Neutrophil (primary cell): ENCODE measurements around the gene PTN.

ENCODE experiments used
- H3K27ac ChIP-seq: fragments of 200-600 bp; sonication (generic); 2 replicates; pipeline ENCODE4 v1.5.1; 2016; ENCODE audit warnings: mild to moderate bottlenecking, moderate library complexity
- H3K27me3 ChIP-seq: fragments of 200-600 bp; sonication (generic); 2 replicates; pipeline ENCODE4 v1.6.0; 2016; ENCODE audit warnings: mild to moderate bottlenecking
- H3K36me3 ChIP-seq: fragments of 200-600 bp; sonication (generic); 2 replicates; pipeline ENCODE4 v1.5.1; 2017
- H3K4me1 ChIP-seq, 2 experiments: fragments of 200-600 bp in 1 of 2; sonication (generic) in 1 of 2; 1 replicate in 1 of 2; 2 replicates in 1 of 2; pipeline versions ENCODE4 v1.5.1 to v1.6.1; 2013 to 2016; ENCODE audit warnings: low read depth in 1 of 2, low read length in 1 of 2, mild to moderate bottlenecking in 1 of 2, moderate library complexity in 1 of 2; ENCODE audit not compliant: control insufficient read depth in 1 of 2, insufficient read depth in 1 of 2
- H3K4me3 ChIP-seq, 2 experiments: fragments of 200-600 bp in 1 of 2; sonication (generic) in 1 of 2; 1 replicate in 1 of 2; 2 replicates in 1 of 2; pipeline ENCODE4 v1.5.1; 2013 to 2016; ENCODE audit warnings: low read depth in 1 of 2, low read length in 1 of 2, mild to moderate bottlenecking in 1 of 2, moderate library complexity in 1 of 2
- H3K9me3 ChIP-seq: fragments of 200-600 bp; sonication (generic); 2 replicates; pipeline ENCODE4 v1.5.1; 2016
- CTCF ChIP-seq: fragments of 200-600 bp; sonication (generic); IDR thresholded peaks from 2 replicates; pipeline ENCODE4 v1.5.1; 2016; ENCODE audit warnings: antibody characterized with exemption

The PTN gene

DNA sequence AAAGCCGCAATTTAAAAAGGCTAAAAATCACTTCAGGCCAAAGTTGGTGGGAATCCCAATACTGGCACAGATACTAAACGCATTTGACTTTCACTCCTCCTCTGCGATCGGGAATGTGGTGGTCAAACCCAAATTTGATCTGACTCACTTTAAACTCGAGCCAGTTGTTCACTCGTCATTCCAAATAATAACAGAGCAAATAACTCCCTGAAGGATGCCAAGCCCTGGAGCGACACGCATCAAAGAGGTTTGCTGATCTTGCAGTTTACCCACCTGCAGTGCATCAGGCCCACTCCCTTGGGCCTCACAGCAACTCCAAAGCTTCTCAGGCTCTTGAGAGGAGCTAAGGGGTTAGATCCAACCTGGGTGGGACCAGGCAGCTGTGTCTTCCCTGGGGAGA, 12.2 kb downstream of the PTN start:
- no peaks in the 10 kb centered on the region for H3K4me1 ChIP-seq
- H3K27ac ChIP-seq = no peak overlapping the region
- no peaks in the 10 kb centered on the region for H3K36me3 ChIP-seq
- H3K27me3 ChIP-seq = no peaks in the 10 kb centered on the region
- no peak for TF ChIP-seq CTCF
- no peak overlapping the region for H3K4me3 ChIP-seq
- no peaks in the 10 kb centered on the region for H3K9me3 ChIP-seq

GRCh38 chr7:137329411-137329810, 14.1 kb downstream of the PTN start:
- H3K27me3 ChIP-seq = no peaks in the 10 kb centered on the region
- H3K36me3 ChIP-seq = no peaks in the 10 kb centered on the region
- no peak overlapping the region for H3K27ac ChIP-seq
- no peak for TF ChIP-seq CTCF
- no peaks in the 10 kb centered on the region for H3K9me3 ChIP-seq
- no peaks in the 10 kb centered on the region for H3K4me1 ChIP-seq
- H3K4me3 ChIP-seq = no peak overlapping the region

DNA sequence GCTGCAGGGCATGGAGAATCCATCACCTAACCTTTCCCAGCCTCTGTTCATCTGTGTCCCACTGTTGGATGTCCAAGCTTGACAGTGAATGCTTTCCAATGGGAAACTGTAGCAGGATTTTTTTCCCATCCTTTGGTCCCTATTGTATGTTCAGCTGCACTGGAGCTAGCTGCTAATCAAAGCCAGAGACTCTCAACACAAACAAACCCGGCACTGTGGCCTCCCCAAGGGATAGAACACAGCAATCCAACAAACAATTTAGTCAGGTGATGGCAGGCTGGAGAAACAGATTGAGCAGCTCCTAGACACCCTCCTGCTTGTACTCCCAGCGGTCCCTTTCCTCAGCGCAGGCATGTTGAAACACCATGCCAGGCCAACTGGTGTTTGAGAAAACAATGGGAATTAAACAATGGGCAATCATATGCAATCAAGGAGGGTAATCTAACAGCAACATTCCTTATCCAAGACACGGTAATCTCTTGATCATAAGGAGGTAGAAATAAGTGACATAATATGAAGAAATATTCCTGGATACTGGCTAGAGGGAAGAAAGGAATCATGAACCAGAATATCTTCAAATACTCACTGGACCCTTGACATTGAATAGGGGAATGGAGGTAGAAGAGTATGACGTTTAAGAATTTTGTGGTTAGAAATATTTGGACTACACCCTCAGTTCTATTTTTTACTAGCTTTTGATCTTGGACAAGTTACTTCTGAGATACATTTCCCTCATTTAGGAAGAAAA, 15.0 kb downstream of the PTN start:
- H3K4me1 ChIP-seq = no peaks in the 10 kb centered on the region
- H3K27me3 ChIP-seq = no peaks in the 10 kb centered on the region
- no peaks in the 10 kb centered on the region for H3K36me3 ChIP-seq
- no peak overlapping the region for H3K4me3 ChIP-seq
- H3K9me3 ChIP-seq = no peaks in the 10 kb centered on the region
- H3K27ac ChIP-seq = no peak overlapping the region
- TF ChIP-seq CTCF = no peak

GRCh38 chr7:137325927-137326326, 17.6 kb downstream of the PTN start:
- no peak for TF ChIP-seq CTCF
- H3K9me3 ChIP-seq = no peaks in the 10 kb centered on the region
- H3K4me3 ChIP-seq = no peak overlapping the region
- H3K27ac ChIP-seq = no peak overlapping the region
- no peaks in the 10 kb centered on the region for H3K36me3 ChIP-seq
- H3K4me1 ChIP-seq = no peaks in the 10 kb centered on the region
- no peaks in the 10 kb centered on the region for H3K27me3 ChIP-seq

- H3K36me3 ChIP-seq = no peaks in the 10 kb centered on the region
- no peak overlapping the region for H3K27ac ChIP-seq
- H3K4me3 ChIP-seq = no peak overlapping the region
- no peaks in the 10 kb centered on the region for H3K27me3 ChIP-seq
- H3K4me1 ChIP-seq = no peaks in the 10 kb centered on the region
- TF ChIP-seq CTCF = no peak
- no peaks in the 10 kb centered on the region for H3K9me3 ChIP-seq
Measured at GRCh38 chr7:137324796-137325696, 18.5 kb downstream of the PTN start.
